OCI-LY3 (cell line): Measurements from ENCODE around the gene CHST11.

Source experiments
- H2AFZ ChIP-seq: fragments of 200-600, 300-600 bp; shearing (Covaris generic); 2 replicates; pipeline ENCODE4 v1.6.0; 2014; ENCODE audit warnings: antibody characterized with exemption, low read depth, low read length
- H3K27ac ChIP-seq: fragments of 200-600, 300-600 bp; sonication (generic); 2 replicates; pipeline ENCODE4 v1.5.1; 2014; ENCODE audit warnings: mild to moderate bottlenecking, low read length, moderate library complexity, mixed read lengths
- H3K27me3 ChIP-seq: fragments of 200-600, 300-600 bp; sonication (generic); 2 replicates; pipeline ENCODE4 v1.6.1; 2014; ENCODE audit warnings: low read depth, low read length, mixed read lengths
- H3K36me3 ChIP-seq: fragments of 200-600, 300-600 bp; sonication (generic); replicated peaks from 2 replicates; pipeline ENCODE3; 2014; ENCODE audit warnings: low read depth, low read length, mixed read lengths
- H3K4me1 ChIP-seq: fragments of 300-600, 200-600 bp; sonication (generic); 2 replicates; pipeline ENCODE4 v1.6.1; 2014; ENCODE audit warnings: low read length, mixed read lengths
- H3K4me2 ChIP-seq: fragments of 200-600, 300-600 bp; sonication (generic); 2 replicates; pipeline ENCODE4 v1.6.1; 2014; ENCODE audit warnings: low read length, mixed read lengths
- H3K4me3 ChIP-seq: fragments of 300-600, 200-600 bp; sonication (generic); 2 replicates; pipeline ENCODE4 v1.5.1; 2014; ENCODE audit warnings: antibody characterized with exemption, mild to moderate bottlenecking, low read length, moderate library complexity
- H3K79me2 ChIP-seq: fragments of 300-600, 200-600 bp; shearing (Covaris generic); 2 replicates; pipeline ENCODE4 v1.6.1; 2014; ENCODE audit warnings: mild to moderate bottlenecking, low read length, mixed read lengths
- H3K9ac ChIP-seq: fragments of 300-600, 200-600 bp; shearing (Covaris generic); 2 replicates; pipeline ENCODE4 v1.6.0; 2014; ENCODE audit warnings: mild to moderate bottlenecking, low read length, moderate library complexity
- H3K9me3 ChIP-seq: fragments of 200-600, 300-600 bp; shearing (Covaris generic); 2 replicates; pipeline ENCODE4 v1.6.1; 2014; ENCODE audit warnings: low read length, mixed read lengths; ENCODE audit not compliant: insufficient read depth
- H4K20me1 ChIP-seq: fragments of 200-600, 300-600 bp; sonication (generic); 2 replicates; pipeline ENCODE4 v1.6.1; 2016; ENCODE audit warnings: low read length, mixed read lengths; ENCODE audit not compliant: insufficient read depth
- EZH2phosphoT487 ChIP-seq: fragments of 200-600 bp; shearing (Covaris generic); IDR thresholded peaks from 2 replicates; pipeline ENCODE4 v1.6.1; 2018; ENCODE audit warnings: antibody characterized with exemption, mixed run types, low read depth
- TF ChIP-seq, protein P1 (sequence below): fragments of 200-600, 300-600 bp; sonication (generic); IDR thresholded peaks from 2 replicates; pipeline ENCODE4 v1.5.1; 2014; ENCODE audit warnings: antibody characterized with exemption, low read length, low read depth

Gene CHST11

GRCh38 chr12:104656383-104656782, 199.6 kb downstream of the CHST11 start:
- H2AFZ ChIP-seq = no peak overlapping the region
- no peaks in the 10 kb centered on the region for H3K9me3 ChIP-seq
- H3K27me3 ChIP-seq = peaks cover 2% of the 10 kb centered on the region; the same call in 1 of the 2 replicates
- H3K4me3 ChIP-seq = no peak overlapping the region
- H3K9ac ChIP-seq = no peak overlapping the region
- H3K4me1 ChIP-seq = peaks cover 7% of the 10 kb centered on the region; the same call in 1 of the 2 replicates
- peaks cover 4% of the 10 kb centered on the region; the same call in 1 of the 2 replicates for H4K20me1 ChIP-seq
- H3K27ac ChIP-seq = no peak overlapping the region
- no peaks in the 10 kb centered on the region for H3K79me2 ChIP-seq
- no peak overlapping the region for H3K4me2 ChIP-seq
- TF ChIP-seq, protein P1, sequence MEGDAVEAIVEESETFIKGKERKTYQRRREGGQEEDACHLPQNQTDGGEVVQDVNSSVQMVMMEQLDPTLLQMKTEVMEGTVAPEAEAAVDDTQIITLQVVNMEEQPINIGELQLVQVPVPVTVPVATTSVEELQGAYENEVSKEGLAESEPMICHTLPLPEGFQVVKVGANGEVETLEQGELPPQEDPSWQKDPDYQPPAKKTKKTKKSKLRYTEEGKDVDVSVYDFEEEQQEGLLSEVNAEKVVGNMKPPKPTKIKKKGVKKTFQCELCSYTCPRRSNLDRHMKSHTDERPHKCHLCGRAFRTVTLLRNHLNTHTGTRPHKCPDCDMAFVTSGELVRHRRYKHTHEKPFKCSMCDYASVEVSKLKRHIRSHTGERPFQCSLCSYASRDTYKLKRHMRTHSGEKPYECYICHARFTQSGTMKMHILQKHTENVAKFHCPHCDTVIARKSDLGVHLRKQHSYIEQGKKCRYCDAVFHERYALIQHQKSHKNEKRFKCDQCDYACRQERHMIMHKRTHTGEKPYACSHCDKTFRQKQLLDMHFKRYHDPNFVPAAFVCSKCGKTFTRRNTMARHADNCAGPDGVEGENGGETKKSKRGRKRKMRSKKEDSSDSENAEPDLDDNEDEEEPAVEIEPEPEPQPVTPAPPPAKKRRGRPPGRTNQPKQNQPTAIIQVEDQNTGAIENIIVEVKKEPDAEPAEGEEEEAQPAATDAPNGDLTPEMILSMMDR = no peak
- no peak for TF ChIP-seq EZH2phosphoT487
- H3K36me3 ChIP-seq = no peaks in the 10 kb centered on the region

GRCh38 chr12:104656921-104657320, 200.2 kb downstream of the CHST11 start:
- Histone ChIP-seq H3K4me3 (no peak overlapping the region), H3K79me2 (no peaks in the 10 kb centered on the region), H3K27me3 (peaks cover 2% of the 10 kb centered on the region; the same call in 1 of the 2 replicates), H3K4me2 (no peak overlapping the region), H3K4me1 (peaks cover 7% of the 10 kb centered on the region; the same call in 1 of the 2 replicates), H3K9me3 (no peaks in the 10 kb centered on the region), H3K27ac (no peak overlapping the region), H2AFZ (no peak overlapping the region), H3K36me3 (no peaks in the 10 kb centered on the region), H3K9ac (no peak overlapping the region), H4K20me1 (peaks cover 4% of the 10 kb centered on the region; the same call in 1 of the 2 replicates)
- no peak for TF ChIP-seq EZH2phosphoT487
- TF ChIP-seq, protein P1 = no peak

- no peaks in the 10 kb centered on the region for H3K9me3 ChIP-seq
- no peak overlapping the region for H3K27ac ChIP-seq
- H3K4me1 ChIP-seq = peaks cover 7% of the 10 kb centered on the region; the same call in 1 of the 2 replicates
- H3K79me2 ChIP-seq = no peaks in the 10 kb centered on the region
- TF ChIP-seq, protein P1 = no peak
- TF ChIP-seq EZH2phosphoT487 = no peak
- H3K9ac ChIP-seq = no peak overlapping the region
- H3K27me3 ChIP-seq = peaks cover 2% of the 10 kb centered on the region; the same call in 1 of the 2 replicates
- H3K4me3 ChIP-seq = no peak overlapping the region
- no peak overlapping the region for H2AFZ ChIP-seq
- no peaks in the 10 kb centered on the region for H3K36me3 ChIP-seq
- peaks cover 4% of the 10 kb centered on the region; the same call in 1 of the 2 replicates for H4K20me1 ChIP-seq
- H3K4me2 ChIP-seq = no peak overlapping the region
These were observed 201.2 kb downstream of the CHST11 start for GRCh38 chr12:104657726-104658484.

- Histone ChIP-seq H3K4me2 (no peak overlapping the region), H3K36me3 (no peaks in the 10 kb centered on the region), H3K79me2 (no peaks in the 10 kb centered on the region), H3K4me3 (no peak overlapping the region), H3K9me3 (no peaks in the 10 kb centered on the region), H2AFZ (no peak overlapping the region), H3K27me3 (peaks cover 2% of the 10 kb centered on the region; the same call in 1 of the 2 replicates), H4K20me1 (peaks cover 4% of the 10 kb centered on the region; the same call in 1 of the 2 replicates), H3K4me1 (no peaks in the 10 kb centered on the region), H3K9ac (no peak overlapping the region), H3K27ac (no peak overlapping the region)
- TF ChIP-seq, protein P1 = no peak
- no peak for TF ChIP-seq EZH2phosphoT487
These were observed 202.3 kb downstream of the CHST11 start for GRCh38 chr12:104659058-104659457.
